HCT116 (cell line): ENCODE measurements around the gene TAS2R19. TPM values are rescaled to one million over a fixed set of nuclear protein-coding genes. Genes with fewer than 3 reads are reported as not detected.

ENCODE experiments used
- ATAC-seq: fragments of 200-7000 bp; cut with Tn5 transposase; 2 replicates; pipeline ENCODE4 v1.9.1; 2020; ENCODE audit warnings: mild to moderate bottlenecking, moderate library complexity
- BruUV-seq: library from RNA; stranded (reverse); fragments of 400-500 nt; replicated peaks from 2 replicates; lab custom pipeline; 2021; lab: Mats Ljungman, UMichigan
- CTCF ChIA-PET: fragments of 300-600 bp; sonication (Branson Sonifier 250); formaldehyde crosslinking; loops from one replicate; lab custom pipeline; 2021; ENCODE audit warnings: antibody characterized with exemption; lab: Charles Lee
- POLR2A ChIA-PET: fragments of 300-600, 350-600 bp; sonication (Branson Sonifier 250); formaldehyde crosslinking; loops from one replicate; lab custom pipeline; 2021; ENCODE audit warnings: antibody characterized with exemption; lab: Charles Lee
- RAD21 ChIA-PET, 2 experiments: fragments of 300-600 bp; sonication (Branson Sonifier 250); formaldehyde crosslinking; loops; one replicate each; lab custom pipeline; 2023; ENCODE audit warnings: low total read pairs in 2 of 2; ENCODE audit not compliant: uncharacterized antibody in 2 of 2, unreplicated experiment in 2 of 2, low non-redundant PET in 1 of 2; lab: Charles Lee
- DNase-seq: peaks from one replicate; pipeline ENCODE4 v3.0.0-alpha.2; 2010; ENCODE audit warnings: low read depth, low spot score
- H2AFZ ChIP-seq: fragments of 200-600 bp; shearing (Covaris generic), sonication (generic); 2 replicates; pipeline ENCODE4 v1.6.1; 2017; ENCODE audit warnings: low read depth, mixed run types, mixed read lengths, antibody characterized with exemption, low read length; ENCODE audit not compliant: poor library complexity, severe bottlenecking
- H3K27ac ChIP-seq: 2 replicates; pipeline ENCODE4 v1.5.1; 2012; ENCODE audit warnings: low read depth, low read length
- H3K27me3 ChIP-seq: fragments of 200-600 bp; sonication (generic); 2 replicates; pipeline ENCODE4 v1.6.1; 2016; ENCODE audit warnings: mixed run types, low read length, mixed read lengths; ENCODE audit not compliant: insufficient read depth
- H3K36me3 ChIP-seq, 2 experiments: fragments of 200-500 bp in 1 of 2; fragments of 200-600 bp in 1 of 2; sonication (Bioruptor generic) in 1 of 2; sonication (generic) in 1 of 2; 2 replicates each; pipeline versions ENCODE4 v1.5.1 to v1.6.1; 2014 to 2016; ENCODE audit warnings: low read length in 2 of 2, inconsistent platforms in 1 of 2, mixed read lengths in 1 of 2, mixed run types in 1 of 2; ENCODE audit not compliant: insufficient read depth in 2 of 2, control insufficient read depth in 1 of 2
- H3K4me1 ChIP-seq, 2 experiments: fragments of 200-600 bp in 1 of 2; sonication (generic) in 1 of 2; 2 replicates each; pipeline versions ENCODE4 v1.5.1 to v1.6.1; 2012 to 2017; ENCODE audit warnings: low read length in 2 of 2, inconsistent platforms in 1 of 2, mild to moderate bottlenecking in 1 of 2, mixed read lengths in 1 of 2, mixed run types in 1 of 2, moderate library complexity in 1 of 2; ENCODE audit not compliant: insufficient read depth in 2 of 2, control insufficient read depth in 1 of 2
- H3K4me2 ChIP-seq: fragments of 200-600 bp; sonication (generic); 2 replicates; pipeline ENCODE4 v1.6.1; 2017; ENCODE audit warnings: mixed run types, low read length, mixed read lengths
- H3K4me3 ChIP-seq, 2 experiments: fragments of 200-600 bp in 1 of 2; sonication (generic) in 1 of 2; replicated peaks in 1 of 2; 2 replicates each; pipeline ENCODE4 v1.5.1; 2011 to 2016; ENCODE audit warnings: low read length in 2 of 2, control low read depth in 1 of 2, low read depth in 1 of 2, mild to moderate bottlenecking in 1 of 2, mixed read lengths in 1 of 2, mixed run types in 1 of 2
- H3K79me2 ChIP-seq: fragments of 200-600 bp; sonication (generic); 2 replicates; pipeline ENCODE4 v1.6.1; 2017; ENCODE audit warnings: mild to moderate bottlenecking, mixed run types, low read length, moderate library complexity, mixed read lengths; ENCODE audit not compliant: insufficient read depth
- H3K9ac ChIP-seq: fragments of 200-600 bp; sonication (generic); 2 replicates; pipeline ENCODE4 v1.6.1; 2016; ENCODE audit warnings: low read length, mixed read lengths
- H3K9me2 ChIP-seq: fragments of 200-600 bp; sonication (generic), shearing (Covaris generic); 2 replicates; pipeline ENCODE4 v1.6.1; 2017; ENCODE audit warnings: mixed run types, mild to moderate bottlenecking, moderate library complexity; ENCODE audit not compliant: insufficient read depth
- H3K9me3 ChIP-seq, 2 experiments: fragments of 200-500 bp in 1 of 2; fragments of 200-600 bp in 1 of 2; sonication (Bioruptor generic) in 1 of 2; sonication (generic) in 1 of 2; 2 replicates each; pipeline ENCODE4 v1.6.1; 2014 to 2017; ENCODE audit warnings: low read length in 2 of 2, mixed read lengths in 2 of 2, inconsistent platforms in 1 of 2, low read depth in 1 of 2, mild to moderate bottlenecking in 1 of 2, mixed run types in 1 of 2, moderate library complexity in 1 of 2; ENCODE audit not compliant: control insufficient read depth in 1 of 2, insufficient read depth in 1 of 2
- H4K20me1 ChIP-seq: fragments of 200-600 bp; sonication (generic), shearing (Covaris generic); 2 replicates; pipeline ENCODE4 v1.6.1; 2017; ENCODE audit warnings: mixed run types, mild to moderate bottlenecking, moderate library complexity; ENCODE audit not compliant: insufficient read depth
- CBX3 ChIP-seq: IDR thresholded peaks from 2 replicates; pipeline ENCODE4 v1.6.1; 2012; ENCODE audit warnings: low read depth
- CEBPB ChIP-seq: IDR thresholded peaks from 2 replicates; pipeline ENCODE4 v1.6.1; 2012; ENCODE audit warnings: low read depth
- CTCF ChIP-seq, 3 experiments: fragments of 200-600 bp in 1 of 3; sonication (generic) in 1 of 3; IDR thresholded peaks in 2 of 3; conservative IDR thresholded peaks in 1 of 3; 2 replicates each; pipeline ENCODE4 v1.5.1; 2012 to 2017; ENCODE audit warnings: low read depth in 2 of 3, low read length in 2 of 3, antibody characterized with exemption in 1 of 3, borderline replicate concordance in 1 of 3, control low read depth in 1 of 3, mild to moderate bottlenecking in 1 of 3, mixed read lengths in 1 of 3, mixed run types in 1 of 3, moderate library complexity in 1 of 3; ENCODE audit not compliant: insufficient read depth in 1 of 3
- EGR1 ChIP-seq: IDR thresholded peaks from 2 replicates; pipeline ENCODE4 v1.6.1; 2012; ENCODE audit warnings: low read depth
- ELF1 ChIP-seq: IDR thresholded peaks from 2 replicates; pipeline ENCODE4 v1.6.1; 2012; ENCODE audit warnings: low read depth, borderline replicate concordance
- JUND ChIP-seq: IDR thresholded peaks from 2 replicates; pipeline ENCODE4 v1.6.1; 2012
- POLR2AphosphoS5 ChIP-seq: IDR thresholded peaks from 2 replicates; pipeline ENCODE4 v1.6.1; 2011; ENCODE audit warnings: mild to moderate bottlenecking, low read depth, low read length, moderate library complexity
- RAD21 ChIP-seq: IDR thresholded peaks from 2 replicates; pipeline ENCODE4 v1.6.1; 2012; ENCODE audit warnings: low read depth, mild to moderate bottlenecking
- REST ChIP-seq: IDR thresholded peaks from 2 replicates; pipeline ENCODE4 v1.6.1; 2012; ENCODE audit warnings: low read depth
- SIN3A ChIP-seq: IDR thresholded peaks from 2 replicates; pipeline ENCODE4 v1.6.1; 2012; ENCODE audit warnings: low read depth
- TCF7L2 ChIP-seq: IDR thresholded peaks from 2 replicates; pipeline ENCODE4 v1.7.0; 2011; ENCODE audit warnings: borderline replicate concordance, inconsistent platforms; ENCODE audit not compliant: insufficient read depth, insufficient read length; ENCODE audit errors: extremely low read depth
- ZNF274 ChIP-seq: fragments of 200-500 bp; sonication (Bioruptor generic); IDR thresholded peaks from 2 replicates; pipeline ENCODE4 v1.6.1; 2014; ENCODE audit warnings: mild to moderate bottlenecking, low read depth, low read length, inconsistent platforms
- intact Hi-C: fragments of 100-400 bp; cut with micrococcal nuclease; formaldehyde crosslinking; loops from 2 replicates; pipeline ENCODE4 v1.10.0; 2022
- total RNA-seq: library from RNA; stranded (reverse); gene quantifications from one replicate; pipeline ENCODE4 v1.2.1, GENCODE V29; 2021; ENCODE audit not compliant: unreplicated experiment
- TF ChIP-seq, protein P1 (sequence below): IDR thresholded peaks from 2 replicates; pipeline ENCODE4 v1.6.1; 2012
- TF ChIP-seq, protein P2 (sequence below): IDR thresholded peaks from 2 replicates; pipeline ENCODE4 v1.6.1; 2011; ENCODE audit warnings: mild to moderate bottlenecking, low read length, moderate library complexity; ENCODE audit not compliant: insufficient replicate concordance; ENCODE audit errors: extremely low read depth

The TAS2R19 gene
- total RNA-seq, 1 experiment from 2014 or later: 1.6 TPM

DNA sequence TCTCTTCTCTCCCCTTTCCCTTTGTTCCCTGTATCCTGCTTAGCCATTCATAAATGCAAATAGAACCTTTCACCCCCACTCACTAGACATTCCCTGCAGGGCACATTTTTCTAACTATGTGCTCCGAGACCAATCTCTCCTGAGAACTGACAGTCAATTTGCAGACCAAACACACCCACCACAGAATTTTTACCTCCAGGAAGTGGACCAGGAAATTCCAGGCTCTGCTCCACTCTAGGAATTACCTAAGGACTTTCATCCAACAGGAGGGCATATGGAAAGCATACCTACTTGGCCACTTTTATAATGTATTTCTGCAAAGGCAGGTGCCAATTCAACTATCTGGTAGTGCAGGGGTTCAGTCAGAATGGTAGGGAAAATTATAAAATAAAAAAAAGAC lies 48.6 kb upstream of the TAS2R19 start:
- Histone ChIP-seq H3K27ac (no peak overlapping the region), H3K27me3 (no peaks in the 10 kb centered on the region), H2AFZ (no peak overlapping the region), H3K9ac (no peak overlapping the region), H3K4me1 (peaks cover 7 to 9% of the 10 kb centered on the region in 2 experiments), H3K4me2 (no peak overlapping the region), H3K79me2 (no peaks in the 10 kb centered on the region), H3K4me3 (no peak overlapping the region), H3K36me3 (no peaks in the 10 kb centered on the region), H3K9me2 (no peaks in the 10 kb centered on the region), H3K9me3 (no peaks in the 10 kb centered on the region), H4K20me1 (no peaks in the 10 kb centered on the region)
- no TSS peak for BruUV-seq
- ATAC-seq (no peak), DNase-seq (no peak)
- POLR2A ChIA-PET: no interaction called here
- RAD21 ChIA-PET: no interaction called here
- intact Hi-C loops: no loop called here
- TF ChIP-seq ZNF274 (no peak), SIN3A (no peak), CTCF (IDR thresholded peaks at IDR 0.05 in 2 of 3, conservative IDR thresholded peaks at IDR 0.05 in 1 of 3; ENCODE audit: borderline replicate concordance in 1 of 3, insufficient read depth in 1 of 3, low read depth in 2 of 3, low read length in 2 of 3) (no peak), CEBPB (no peak), POLR2AphosphoS5 (no peak), TCF7L2 (no peak), RAD21 (no peak), CBX3 (no peak), REST (no peak), JUND (no peak), EGR1 (no peak), ELF1 (no peak)
- TF ChIP-seq, protein P1, sequence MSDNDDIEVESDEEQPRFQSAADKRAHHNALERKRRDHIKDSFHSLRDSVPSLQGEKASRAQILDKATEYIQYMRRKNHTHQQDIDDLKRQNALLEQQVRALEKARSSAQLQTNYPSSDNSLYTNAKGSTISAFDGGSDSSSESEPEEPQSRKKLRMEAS: no peak
- TF ChIP-seq, protein P2, sequence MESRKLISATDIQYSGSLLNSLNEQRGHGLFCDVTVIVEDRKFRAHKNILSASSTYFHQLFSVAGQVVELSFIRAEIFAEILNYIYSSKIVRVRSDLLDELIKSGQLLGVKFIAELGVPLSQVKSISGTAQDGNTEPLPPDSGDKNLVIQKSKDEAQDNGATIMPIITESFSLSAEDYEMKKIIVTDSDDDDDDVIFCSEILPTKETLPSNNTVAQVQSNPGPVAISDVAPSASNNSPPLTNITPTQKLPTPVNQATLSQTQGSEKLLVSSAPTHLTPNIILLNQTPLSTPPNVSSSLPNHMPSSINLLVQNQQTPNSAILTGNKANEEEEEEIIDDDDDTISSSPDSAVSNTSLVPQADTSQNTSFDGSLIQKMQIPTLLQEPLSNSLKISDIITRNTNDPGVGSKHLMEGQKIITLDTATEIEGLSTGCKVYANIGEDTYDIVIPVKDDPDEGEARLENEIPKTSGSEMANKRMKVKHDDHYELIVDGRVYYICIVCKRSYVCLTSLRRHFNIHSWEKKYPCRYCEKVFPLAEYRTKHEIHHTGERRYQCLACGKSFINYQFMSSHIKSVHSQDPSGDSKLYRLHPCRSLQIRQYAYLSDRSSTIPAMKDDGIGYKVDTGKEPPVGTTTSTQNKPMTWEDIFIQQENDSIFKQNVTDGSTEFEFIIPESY: no peak
- CTCF ChIA-PET: no interaction called here
